CD4-positive, alpha-beta memory T cell (primary cell): ENCODE results near the gene HDAC4. TPM values are rescaled to one million over a fixed set of nuclear protein-coding genes. Genes with fewer than 3 reads are reported as not detected.
A peak's percentile ranks its signal among the peaks of the same experiment; 100 is the strongest.

Experiments
- CTCF ChIA-PET: fragments of 350-600 bp; sonication (Branson Sonifier 250); formaldehyde crosslinking; loops from one replicate; lab custom pipeline; 2021; ENCODE audit warnings: inconsistent platforms; ENCODE audit not compliant: partially characterized antibody; lab: Charles Lee
- POLR2A ChIA-PET: fragments of 350-600 bp; sonication (Branson Sonifier 250); formaldehyde crosslinking; loops from one replicate; lab custom pipeline; 2021; ENCODE audit not compliant: partially characterized antibody; lab: Charles Lee
- DNase-seq, 5 donors: peaks; one replicate each; pipeline versions ENCODE4 v3.0.0 to v3.0.0-alpha.2; 2020 to 2022; ENCODE audit warnings: mixed read lengths in 1 of 5
- H3K27ac ChIP-seq: one replicate; pipeline ENCODE4 v1.7.0; 2013; ENCODE audit warnings: low read depth, low read length
- H3K27me3 ChIP-seq: 2 replicates; pipeline ENCODE4 v1.7.0; 2013; ENCODE audit warnings: mild to moderate bottlenecking, low read length, moderate library complexity; ENCODE audit not compliant: insufficient read depth
- H3K36me3 ChIP-seq: 2 replicates; pipeline ENCODE4 v1.7.0; 2013; ENCODE audit warnings: mild to moderate bottlenecking, low read length, moderate library complexity; ENCODE audit not compliant: insufficient read depth
- H3K4me1 ChIP-seq: 2 replicates; pipeline ENCODE4 v1.7.0; 2013; ENCODE audit warnings: mild to moderate bottlenecking, low read length, moderate library complexity; ENCODE audit not compliant: insufficient read depth
- H3K4me3 ChIP-seq, 2 donors: one replicate each; pipeline ENCODE4 v1.7.0; 2013; ENCODE audit warnings: low read length in 2 of 2, mild to moderate bottlenecking in 1 of 2
- H3K9me3 ChIP-seq, 2 donors: one replicate each; pipeline ENCODE4 v1.7.0; 2013; ENCODE audit warnings: low read length in 2 of 2, control low read depth in 1 of 2; ENCODE audit not compliant: control insufficient read depth in 1 of 2
- H3K27ac Mint-ChIP-seq, 7 donors: one replicate each; pipeline ENCODE4 v1.8.0; 2020 to 2021; ENCODE audit warnings: mixed read lengths in 7 of 7, mild to moderate bottlenecking in 6 of 7, inconsistent platforms in 3 of 7, moderate library complexity in 3 of 7
- H3K27me3 Mint-ChIP-seq, 2 donors: one replicate each; pipeline ENCODE4 v1.8.0; 2020 to 2021; ENCODE audit warnings: mixed read lengths in 2 of 2
- H3K36me3 Mint-ChIP-seq, 2 donors: one replicate each; pipeline ENCODE4 v1.8.0; 2020 to 2021; ENCODE audit warnings: mixed read lengths in 2 of 2, inconsistent platforms in 1 of 2, mild to moderate bottlenecking in 1 of 2
- H3K4me1 Mint-ChIP-seq, 4 donors: one replicate each; pipeline ENCODE4 v1.8.0; 2020 to 2021; ENCODE audit warnings: mixed read lengths in 4 of 4, mild to moderate bottlenecking in 1 of 4
- H3K4me3 Mint-ChIP-seq, 8 donors: one replicate each; pipeline ENCODE4 v1.8.0; 2020 to 2021; ENCODE audit warnings: mixed read lengths in 8 of 8, mild to moderate bottlenecking in 7 of 8, moderate library complexity in 6 of 8, inconsistent platforms in 3 of 8
- H3K9me3 Mint-ChIP-seq, 8 donors: one replicate each; pipeline ENCODE4 v1.8.0; 2020 to 2021; ENCODE audit warnings: mixed read lengths in 8 of 8, mild to moderate bottlenecking in 5 of 8, inconsistent platforms in 3 of 8, moderate library complexity in 1 of 8
- intact Hi-C: fragments of 100-400 bp; cut with micrococcal nuclease; formaldehyde crosslinking; loops from one replicate; pipeline ENCODE4 v1.15.1; 2023
- polyA plus RNA-seq, 2 donors: library from polyadenylated mRNA; unstranded; fragments of 300-500 nt; fragmentation: Illumina TruSeq; gene quantifications; one replicate each; pipeline ENCODE4 v1.2.3, GENCODE V29; 2021
- total RNA-seq, 2 experiments: library from RNA; stranded (reverse); gene quantifications; one replicate each; pipeline ENCODE4 v1.2.3, GENCODE V29; 2021

Gene HDAC4
- total and polyA plus RNA-seq, 4 experiments from 2014 or later: 1.4 to 59.7 (median 30.4) TPM

- intact Hi-C loops: no loop called here
- Histone ChIP-seq H3K36me3 (peaks cover 50% of the 10 kb centered on the region), H3K4me1 (no peaks in the 10 kb centered on the region), H3K27ac (no peak overlapping the region), H3K9me3 (no peaks in the 10 kb centered on the region), H3K4me3 (no peak overlapping the region), H3K27me3 (no peaks in the 10 kb centered on the region)
- H3K9me3 Mint-ChIP-seq: no peaks in the 10 kb centered on the region
- POLR2A ChIA-PET: no interaction called here
- no peak overlapping the region for H3K4me3 Mint-ChIP-seq
- DNase-seq: no peak
- H3K27me3 Mint-ChIP-seq: no peaks in the 10 kb centered on the region
- H3K4me1 Mint-ChIP-seq: peaks cover 0 to 5% (median 0%) of the 10 kb centered on the region in 4 donors
- H3K27ac Mint-ChIP-seq: peak overlapping the region in 4 of 7 donors; percentile 29 to 60 (median 56)
- peaks cover 37 to 68% of the 10 kb centered on the region in 2 donors for H3K36me3 Mint-ChIP-seq
- CTCF ChIA-PET: no interaction called here
Measured at GRCh38 chr2:239079671-239080294, 321.0 kb downstream of the HDAC4 start.

- DNase-seq: no peak
- POLR2A ChIA-PET: no interaction called here
- no peaks in the 10 kb centered on the region for H3K27me3 ChIP-seq
- Mint-ChIP-seq H3K4me1 (peaks cover 0 to 2% (median 0%) of the 10 kb centered on the region in 4 donors), H3K27me3 (no peaks in the 10 kb centered on the region), H3K27ac (no peak overlapping the region), H3K4me3 (no peak overlapping the region), H3K36me3 (peaks cover 42 to 68% of the 10 kb centered on the region in 2 donors), H3K9me3 (no peaks in the 10 kb centered on the region)
- H3K27ac ChIP-seq: no peak overlapping the region
- no peak overlapping the region for H3K4me3 ChIP-seq
- H3K36me3 ChIP-seq: peaks cover 49% of the 10 kb centered on the region
- intact Hi-C loops: no loop called here
- H3K4me1 ChIP-seq: no peaks in the 10 kb centered on the region
- H3K9me3 ChIP-seq: no peaks in the 10 kb centered on the region
- CTCF ChIA-PET: no interaction called here
Measured at GRCh38 chr2:239078128-239078924, 322.5 kb downstream of the HDAC4 start.

DNA sequence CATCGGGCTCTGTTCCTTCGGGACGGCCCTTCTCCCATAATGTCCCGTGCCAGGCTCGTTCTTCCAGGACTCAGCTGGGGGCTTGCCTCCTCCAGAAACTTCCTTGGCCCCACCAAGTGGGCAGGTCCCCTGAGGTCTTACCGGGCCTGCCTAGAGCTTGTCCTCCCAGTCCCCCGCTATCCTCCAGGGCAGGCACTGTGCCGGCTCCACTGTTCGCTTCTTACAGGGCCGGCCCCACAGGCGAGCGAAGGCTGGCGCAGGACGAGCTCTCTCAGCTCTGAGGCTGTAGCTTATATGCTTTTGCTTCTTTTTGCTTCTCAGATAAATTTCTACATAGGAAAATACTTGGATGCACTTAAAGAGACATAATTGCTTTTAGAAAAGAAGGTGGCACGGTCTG lies 323.6 kb downstream of the HDAC4 start:
- H3K27me3 Mint-ChIP-seq: no peaks in the 10 kb centered on the region
- CTCF ChIA-PET: interaction anchor here (0.6 kb wide), 1 partner anchor 258 kb away, joined by 4 read pairs; no protein-coding TSS in a partner anchor

GRCh38 chr2:239075918-239076758 lies 324.7 kb downstream of the HDAC4 start:
- intact Hi-C loops: no loop called here
- ChIA-PET POLR2A (no interaction called here), CTCF (no interaction called here)
- Histone ChIP-seq H3K27me3 (no peaks in the 10 kb centered on the region), H3K9me3 (no peaks in the 10 kb centered on the region), H3K4me1 (no peaks in the 10 kb centered on the region), H3K36me3 (peaks cover 39% of the 10 kb centered on the region), H3K27ac (no peak overlapping the region), H3K4me3 (no peak overlapping the region)
- H3K36me3 Mint-ChIP-seq: peaks cover 53 to 75% of the 10 kb centered on the region in 2 donors
- peaks cover 0 to 2% (median 0%) of the 10 kb centered on the region in 8 donors for H3K9me3 Mint-ChIP-seq
- H3K27me3 Mint-ChIP-seq: no peaks in the 10 kb centered on the region
- peak overlapping the region in 1 of 7 donors; percentile 6 for H3K27ac Mint-ChIP-seq
- no peak for DNase-seq
- peaks cover 0 to 2% (median 0%) of the 10 kb centered on the region in 4 donors for H3K4me1 Mint-ChIP-seq
- H3K4me3 Mint-ChIP-seq: no peak overlapping the region

More for the DNA sequence above, 323.6 kb downstream of the HDAC4 start:
- Mint-ChIP-seq H3K4me1 (peaks cover 0 to 2% (median 0%) of the 10 kb centered on the region in 4 donors), H3K4me3 (no peak overlapping the region), H3K36me3 (peaks cover 49 to 74% of the 10 kb centered on the region in 2 donors), H3K9me3 (no peaks in the 10 kb centered on the region), H3K27ac (no peak overlapping the region)
- H3K4me3 ChIP-seq: no peak overlapping the region
- POLR2A ChIA-PET: no interaction called here
- DNase-seq: no peak
- H3K27me3 ChIP-seq: no peaks in the 10 kb centered on the region
- no peak overlapping the region for H3K27ac ChIP-seq
- H3K9me3 ChIP-seq: no peaks in the 10 kb centered on the region
- intact Hi-C loops: no loop called here
- H3K4me1 ChIP-seq: no peaks in the 10 kb centered on the region
- peaks cover 47% of the 10 kb centered on the region for H3K36me3 ChIP-seq

- ChIA-PET CTCF (no interaction called here), POLR2A (no interaction called here)
- DNase-seq: no peak
- H3K36me3 Mint-ChIP-seq: peaks cover 39 to 60% of the 10 kb centered on the region in 2 donors
- no peak overlapping the region for H3K4me3 ChIP-seq
- no peaks in the 10 kb centered on the region for H3K4me1 Mint-ChIP-seq
- no peaks in the 10 kb centered on the region for H3K9me3 ChIP-seq
- no peaks in the 10 kb centered on the region for H3K27me3 ChIP-seq
- H3K27ac ChIP-seq: no peak overlapping the region
- no peaks in the 10 kb centered on the region for H3K4me1 ChIP-seq
- H3K4me3 Mint-ChIP-seq: no peak overlapping the region
- H3K27me3 Mint-ChIP-seq: no peaks in the 10 kb centered on the region
- intact Hi-C loops: no loop called here
- H3K9me3 Mint-ChIP-seq: peaks cover 0 to 2% (median 0%) of the 10 kb centered on the region in 8 donors
- peaks cover 26% of the 10 kb centered on the region for H3K36me3 ChIP-seq
- peak overlapping the region in 1 of 7 donors; percentile 15 for H3K27ac Mint-ChIP-seq
Measured at GRCh38 chr2:239073745-239074530, 326.9 kb downstream of the HDAC4 start.

DNA sequence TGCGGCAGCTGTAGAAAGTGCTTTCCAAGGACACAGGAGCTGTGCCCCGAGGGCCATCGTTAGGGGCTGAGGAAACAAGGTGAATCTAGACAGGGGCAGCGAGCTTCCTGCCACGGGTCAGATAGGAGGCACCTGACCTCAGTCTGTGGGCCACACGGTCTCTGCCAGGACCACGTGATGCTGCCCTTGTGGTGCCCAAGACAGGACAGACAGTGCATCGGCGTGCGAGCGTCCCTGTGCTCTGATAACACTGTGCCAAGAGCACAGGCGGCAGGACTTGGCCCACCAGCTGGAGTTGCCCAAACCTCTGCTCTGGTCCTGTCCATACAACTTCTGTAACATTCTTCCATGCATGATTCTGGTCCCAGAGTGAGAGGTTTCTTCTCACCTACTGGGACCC lies 327.6 kb downstream of the HDAC4 start:
- H3K4me1 Mint-ChIP-seq: no peaks in the 10 kb centered on the region
- peaks cover 0 to 2% (median 0%) of the 10 kb centered on the region in 8 donors for H3K9me3 Mint-ChIP-seq
- no peaks in the 10 kb centered on the region for H3K4me1 ChIP-seq
- H3K4me3 Mint-ChIP-seq: no peak overlapping the region
- H3K36me3 ChIP-seq: peaks cover 26% of the 10 kb centered on the region
- H3K27ac Mint-ChIP-seq: no peak overlapping the region
- H3K27me3 Mint-ChIP-seq: no peaks in the 10 kb centered on the region
- ChIA-PET CTCF (no interaction called here), POLR2A (no interaction called here)
- H3K27me3 ChIP-seq: no peaks in the 10 kb centered on the region
- no peaks in the 10 kb centered on the region for H3K9me3 ChIP-seq
- no peak overlapping the region for H3K4me3 ChIP-seq
- DNase-seq: no peak
- H3K27ac ChIP-seq: no peak overlapping the region
- H3K36me3 Mint-ChIP-seq: peaks cover 40 to 59% of the 10 kb centered on the region in 2 donors
- intact Hi-C loops: no loop called here
